GM12891 (cell line): ENCODE measurements around the gene SCUBE1.
A peak's percentile ranks its signal among the peaks of the same experiment; 100 is the strongest.

Experiments used
- DNase-seq: peaks from one replicate; pipeline ENCODE4 v3.0.0; 2011; ENCODE audit warnings: low spot score; ENCODE audit not compliant: insufficient read length
- FAIRE-seq: peaks from 2 replicates; lab custom pipeline; 2011; peaks lifted over from hg19 to GRCh38; lab: Jason Lieb, UNC
- PAX5 ChIP-seq: IDR thresholded peaks from 2 replicates; pipeline ENCODE4 v1.6.1; 2011; ENCODE audit warnings: low read length, moderate library complexity, mild to moderate bottlenecking; ENCODE audit not compliant: insufficient read depth, severe bottlenecking
- POLR2A ChIP-seq: IDR thresholded peaks from 2 replicates; pipeline ENCODE4 v1.6.1; 2011; ENCODE audit warnings: low read depth, low read length, control low read depth
- POLR2AphosphoS5 ChIP-seq: IDR thresholded peaks from 2 replicates; pipeline ENCODE4 v1.6.1; 2011; ENCODE audit warnings: low read depth, low read length, control low read depth
- POU2F2 ChIP-seq: IDR thresholded peaks from 2 replicates; pipeline ENCODE4 v1.6.1; 2011; ENCODE audit warnings: low read depth, mild to moderate bottlenecking, control low read depth, low read length, moderate library complexity
- SPI1 ChIP-seq: IDR thresholded peaks from 2 replicates; pipeline ENCODE4 v1.6.1; 2011; ENCODE audit warnings: low read depth, low read length, control low read depth
- TAF1 ChIP-seq: IDR thresholded peaks from 2 replicates; pipeline ENCODE4 v1.6.1; 2011; ENCODE audit warnings: low read depth, low read length, control low read depth

SCUBE1 gene

DNA sequence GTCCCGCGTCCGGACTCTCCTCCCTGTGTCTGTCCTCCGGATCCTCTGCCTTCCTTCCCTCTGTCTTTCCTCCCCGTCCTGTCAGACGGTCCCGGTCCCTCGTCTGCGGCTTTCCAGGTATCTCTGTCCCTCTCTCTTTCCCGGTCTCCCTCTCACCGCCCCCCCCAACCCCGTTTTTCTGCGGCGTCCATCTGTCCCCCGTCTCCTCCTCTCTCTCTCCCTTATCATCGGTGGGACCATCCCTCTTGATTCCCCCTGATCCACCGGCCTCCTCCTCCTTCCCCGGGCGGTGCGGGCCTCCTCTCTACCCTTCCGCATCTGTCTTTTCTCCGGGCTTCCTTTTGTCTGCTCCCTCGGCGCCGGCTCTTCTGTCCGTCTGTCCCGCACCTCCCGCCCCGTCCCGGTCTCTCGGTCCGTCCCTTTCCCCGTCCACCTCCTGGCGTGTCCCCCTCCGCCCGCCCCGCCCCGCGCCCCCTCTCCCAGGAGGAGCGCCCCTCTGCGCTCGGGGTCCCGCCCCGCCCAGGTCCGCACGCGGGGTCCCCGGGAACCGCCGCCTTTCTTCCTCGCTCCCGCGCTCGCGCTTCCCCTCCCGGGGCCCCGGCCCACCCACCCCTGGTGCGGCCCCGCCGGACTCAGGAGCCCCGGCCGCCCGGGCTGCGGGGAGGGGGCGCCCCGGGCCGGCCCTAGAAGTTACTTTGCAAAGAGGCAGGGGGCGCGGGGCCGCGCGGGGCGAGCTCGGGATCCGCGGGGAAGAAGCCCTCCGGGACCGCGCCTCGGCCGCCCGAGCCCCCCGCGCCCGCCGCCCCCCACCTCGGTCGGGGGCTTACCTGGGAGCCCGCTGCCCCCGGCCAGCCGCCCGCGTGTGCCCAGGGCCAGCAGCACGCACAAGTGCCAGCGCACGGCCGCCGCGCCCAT, 568 bp downstream of the SCUBE1 start:
- DNase-seq (no peak), FAIRE-seq (no peak)
- TF ChIP-seq PAX5 (no peak), SPI1 (no peak), POU2F2 (no peak), POLR2AphosphoS5 (no peak), POLR2A (no peak), TAF1 (no peak)

DNA sequence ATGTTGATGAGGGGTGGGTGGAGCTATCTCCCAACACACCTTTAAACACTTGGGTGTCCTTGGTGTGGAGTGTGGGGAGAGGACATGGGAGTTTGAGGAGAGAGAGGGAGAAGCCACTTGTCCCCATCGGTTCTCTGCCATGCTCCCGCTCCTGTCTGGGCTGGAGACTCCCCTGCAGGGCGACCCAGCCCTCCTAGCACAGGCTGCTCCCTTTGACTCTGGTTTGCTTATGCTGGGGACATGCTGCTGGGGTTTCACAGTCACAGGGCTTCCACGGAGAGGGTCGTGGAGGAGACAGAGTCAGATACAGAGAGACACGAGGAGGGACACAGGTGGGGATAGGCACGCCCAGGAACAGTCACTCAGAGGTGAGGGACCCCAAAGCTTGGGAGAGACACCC, 1.6 kb downstream of the SCUBE1 start:
- DNase-seq (no peak), FAIRE-seq (no peak)
- no peak for TF ChIP-seq POLR2AphosphoS5
- no peak for TF ChIP-seq POU2F2
- TF ChIP-seq POLR2A, result no peak
- TF ChIP-seq SPI1, result no peak
- TF ChIP-seq PAX5, result no peak
- TF ChIP-seq TAF1, result no peak

GRCh38 chr22:43338766-43339345, 4.3 kb downstream of the SCUBE1 start:
- FAIRE-seq (no peak), DNase-seq (no peak)
- TF ChIP-seq POU2F2 (no peak), POLR2AphosphoS5 (no peak), PAX5 (no peak), SPI1 (no peak), POLR2A (no peak), TAF1 (no peak)

DNA sequence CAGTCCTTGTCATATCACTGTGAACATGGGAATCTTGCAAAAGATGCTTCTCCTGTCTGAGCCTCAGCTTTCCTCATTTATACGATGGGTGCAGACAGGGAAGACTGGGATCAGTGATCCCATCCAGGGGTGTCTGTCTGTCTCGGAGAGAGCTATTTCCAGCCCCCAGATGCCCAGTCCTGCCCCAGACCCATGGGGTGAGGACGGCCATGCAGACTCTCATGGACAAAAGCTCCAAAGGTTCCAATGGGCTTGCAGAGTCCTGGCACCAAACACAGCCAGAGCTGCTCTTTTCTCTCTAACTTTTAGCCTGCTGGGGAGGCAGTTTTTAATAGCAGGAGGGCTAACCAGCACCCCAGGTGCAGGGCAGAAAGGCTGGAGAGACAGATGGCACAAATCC, 5.2 kb downstream of the SCUBE1 start:
- DNase-seq, result no peak
- no peak for FAIRE-seq

GRCh38 chr22:43337385-43337784, 5.8 kb downstream of the SCUBE1 start:
- no peak for TF ChIP-seq POU2F2
- no peak for TF ChIP-seq PAX5
- TF ChIP-seq POLR2AphosphoS5, result no peak
- no peak for TF ChIP-seq SPI1
- no peak for TF ChIP-seq TAF1
- TF ChIP-seq POLR2A, result no peak
- FAIRE-seq, result no peak
- no peak for DNase-seq

More for the DNA sequence above, 5.2 kb downstream of the SCUBE1 start:
- TF ChIP-seq POLR2A (no peak), SPI1 (no peak)

DNA sequence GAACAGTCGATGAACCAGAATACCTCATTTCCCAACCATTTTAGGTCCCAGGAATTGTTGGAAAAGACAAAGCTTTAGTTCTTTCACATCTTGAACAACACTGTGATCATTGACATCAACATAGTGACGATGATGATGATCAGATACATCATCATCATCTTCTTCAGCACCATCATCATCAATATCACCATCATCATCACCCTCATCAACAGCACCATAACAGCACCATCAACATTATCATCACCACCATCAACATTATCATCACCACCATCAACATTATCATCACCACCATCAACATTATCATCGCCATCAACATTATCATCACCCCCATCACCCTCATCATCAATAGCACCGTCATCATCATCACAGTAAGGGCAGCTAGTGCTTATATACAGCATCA, 8.8 kb downstream of the SCUBE1 start:
- DNase-seq (no peak), FAIRE-seq (peak; percentile 75)
- no peak for TF ChIP-seq TAF1
- TF ChIP-seq POU2F2, result no peak
- no peak for TF ChIP-seq PAX5
- TF ChIP-seq POLR2AphosphoS5, result no peak
- TF ChIP-seq POLR2A, result no peak
- no peak for TF ChIP-seq SPI1

- TF ChIP-seq TAF1, result no peak
- no peak for FAIRE-seq
- DNase-seq, result no peak
Measured at GRCh38 chr22:43333978-43334377, 9.2 kb downstream of the SCUBE1 start.

- TF ChIP-seq TAF1, result no peak
- TF ChIP-seq SPI1, result no peak
- no peak for TF ChIP-seq PAX5
- no peak for TF ChIP-seq POU2F2
- TF ChIP-seq POLR2AphosphoS5, result no peak
- TF ChIP-seq POLR2A, result no peak
- FAIRE-seq, result no peak
Measured at GRCh38 chr22:43333156-43333555, 10.0 kb downstream of the SCUBE1 start.

GRCh38 chr22:43331698-43332097, 11.5 kb downstream of the SCUBE1 start:
- TF ChIP-seq SPI1 (no peak), POU2F2 (no peak), POLR2A (no peak), TAF1 (no peak), PAX5 (no peak), POLR2AphosphoS5 (no peak)
- FAIRE-seq, result no peak

More at GRCh38 chr22:43333156-43333555, 10.0 kb downstream of the SCUBE1 start:
- no peak for DNase-seq

DNA sequence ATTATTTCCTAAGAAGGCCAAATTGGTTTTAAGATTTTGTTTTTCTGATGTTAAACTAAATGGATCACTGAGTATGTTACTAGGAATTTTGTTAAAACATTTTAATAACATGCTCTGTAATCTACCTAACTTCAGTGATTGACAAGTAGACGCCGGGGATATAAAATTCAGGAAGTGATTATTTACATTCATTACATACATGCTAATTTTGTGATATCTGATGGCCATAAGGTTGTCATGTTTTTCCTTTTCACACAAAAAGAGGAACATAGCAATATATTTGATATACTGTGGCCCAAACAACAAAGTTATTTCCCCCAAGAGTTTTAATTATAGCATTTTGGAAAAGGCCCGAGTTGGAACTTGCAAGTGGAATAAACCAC, 12.1 kb downstream of the SCUBE1 start:
- no peak for FAIRE-seq
- no peak for DNase-seq

More at GRCh38 chr22:43331698-43332097, 11.5 kb downstream of the SCUBE1 start:
- no peak for DNase-seq

More for the DNA sequence above, 12.1 kb downstream of the SCUBE1 start:
- TF ChIP-seq POU2F2 (no peak), POLR2A (no peak), SPI1 (no peak), POLR2AphosphoS5 (no peak), TAF1 (no peak), PAX5 (no peak)
